GM12878 (cell line): ENCODE measurements around the gene RASSF8. TPM values are rescaled to one million over a fixed set of nuclear protein-coding genes. Genes with fewer than 3 reads are reported as not detected.

Source experiments
- ATAC-seq: fragments of 200-7000 bp; cut with Tn5 transposase; 3 replicates; pipeline ENCODE4 v1.9.1; 2020; ENCODE audit warnings: mild to moderate bottlenecking, moderate library complexity
- BruUV-seq: library from RNA; stranded (reverse); fragments of 400-500 nt; replicated peaks from 2 replicates; lab custom pipeline; 2021; lab: Mats Ljungman, UMichigan
- CTCF ChIA-PET: fragments of 300-600 bp; sonication (Branson Sonifier 250); formaldehyde crosslinking; extraction: SDS; loops from one replicate; lab custom pipeline; 2021; ENCODE audit warnings: inconsistent platforms; lab: Yijun Ruan, JAX
- POLR2A ChIA-PET: fragments of 350-600 bp; formaldehyde crosslinking; extraction: SDS; loops from one replicate; lab custom pipeline; 2021; ENCODE audit warnings: inconsistent platforms; lab: Charles Lee
- RAD21 ChIA-PET: fragments of 300-600 bp; sonication (Branson Sonifier 250); formaldehyde crosslinking; loops from one replicate; lab custom pipeline; 2023; ENCODE audit warnings: antibody characterized with exemption; ENCODE audit not compliant: unreplicated experiment; lab: Charles Lee
- SMC1A ChIA-PET: fragments of 300-600 bp; sonication (Branson Sonifier 250); formaldehyde crosslinking; loops from one replicate; lab custom pipeline; 2023; ENCODE audit not compliant: unreplicated experiment, uncharacterized antibody; lab: Charles Lee
- DNase-seq: peaks from one replicate; pipeline ENCODE4 v3.0.0-alpha.2; 2011; ENCODE audit warnings: low read depth, low spot score
- FAIRE-seq: peaks from 3 replicates; lab custom pipeline; 2011; peaks lifted over from hg19 to GRCh38; lab: Jason Lieb, UNC
- H2AFZ ChIP-seq: 2 replicates; pipeline ENCODE4 v1.6.0; 2011; ENCODE audit warnings: low read depth, low read length, control low read depth; ENCODE audit not compliant: control insufficient read depth
- H3K27ac ChIP-seq: 2 replicates; pipeline ENCODE4 v1.5.1; 2011; ENCODE audit warnings: control low read depth; ENCODE audit not compliant: control insufficient read depth, insufficient read depth
- H3K27me3 ChIP-seq, 2 experiments: replicated peaks in 1 of 2; 2 replicates each; pipeline versions ENCODE4 v1.6.0 to v1.6.1; 2011; ENCODE audit warnings: low read length in 1 of 2; ENCODE audit not compliant: control insufficient read depth in 2 of 2, insufficient read depth in 2 of 2
- H3K36me3 ChIP-seq, 2 experiments: 2 replicates each; pipeline ENCODE4 v1.5.1; 2011; ENCODE audit warnings: low read length in 1 of 2; ENCODE audit not compliant: control insufficient read depth in 2 of 2, insufficient read depth in 2 of 2
- H3K4me1 ChIP-seq: 2 replicates; pipeline ENCODE4 v1.6.1; 2011; ENCODE audit warnings: mild to moderate bottlenecking, low read length, moderate library complexity, mixed read lengths; ENCODE audit not compliant: control insufficient read depth, insufficient read depth
- H3K4me2 ChIP-seq: 2 replicates; pipeline ENCODE4 v1.6.0; 2011; ENCODE audit warnings: control low read depth; ENCODE audit not compliant: control insufficient read depth, insufficient read depth
- H3K4me3 ChIP-seq: fragments of 200-600 bp; sonication (generic); 2 replicates; pipeline ENCODE4 v1.5.1; 2016
- H3K79me2 ChIP-seq: 2 replicates; pipeline ENCODE4 v1.6.0; 2011; ENCODE audit warnings: low read length; ENCODE audit not compliant: control insufficient read depth, insufficient read depth
- H3K9ac ChIP-seq: 2 replicates; pipeline ENCODE4 v1.8.0; 2011; ENCODE audit warnings: low read length, control low read depth, mixed read lengths; ENCODE audit not compliant: control insufficient read depth, insufficient read depth
- H3K9me3 ChIP-seq: replicated peaks from 3 replicates; pipeline ENCODE4 v1.5.1; 2011; ENCODE audit warnings: mild to moderate bottlenecking, low read length; ENCODE audit not compliant: control insufficient read depth, insufficient read depth
- H4K20me1 ChIP-seq: 2 replicates; pipeline ENCODE4 v1.6.0; 2011; ENCODE audit not compliant: control insufficient read depth, insufficient read depth
- BMI1 ChIP-seq: fragments of 450-650 bp; IDR thresholded peaks from 2 replicates; pipeline ENCODE4 v1.6.1; 2016; ENCODE audit warnings: mild to moderate bottlenecking, moderate library complexity, borderline replicate concordance
- CREB1 ChIP-seq: IDR thresholded peaks from 2 replicates; pipeline ENCODE4 v1.6.1; 2012; ENCODE audit warnings: low read depth, mild to moderate bottlenecking, inconsistent platforms
- ETV6 ChIP-seq, 2 experiments: fragments of 450-650 bp in 1 of 2; IDR thresholded peaks in 1 of 2; conservative IDR thresholded peaks in 1 of 2; 2 replicates each; pipeline ENCODE4 v1.6.1; 2014; ENCODE audit warnings: antibody characterized with exemption in 1 of 2, borderline replicate concordance in 1 of 2, low read depth in 1 of 2, mild to moderate bottlenecking in 1 of 2, moderate library complexity in 1 of 2
- FOXM1 ChIP-seq: IDR thresholded peaks from 2 replicates; pipeline ENCODE4 v1.6.1; 2012; ENCODE audit warnings: low read depth, mild to moderate bottlenecking, inconsistent platforms, low read length, moderate library complexity
- GABPA ChIP-seq: IDR thresholded peaks from 2 replicates; pipeline ENCODE4 v1.6.1; 2014; ENCODE audit warnings: antibody characterized with exemption, low read depth, mild to moderate bottlenecking, inconsistent platforms
- HDAC2 ChIP-seq: fragments of 200-600 bp; sonication (generic); IDR thresholded peaks from 2 replicates; pipeline ENCODE4 v1.6.1; 2017
- POLR2AphosphoS2 ChIP-seq: IDR thresholded peaks from 2 replicates; pipeline ENCODE4 v1.6.1; 2011; ENCODE audit warnings: low read depth, mild to moderate bottlenecking, low read length, improper control_type of control experiment, moderate library complexity
- RAD21 ChIP-seq: IDR thresholded peaks from 2 replicates; pipeline ENCODE4 v1.6.1; 2011; ENCODE audit warnings: mild to moderate bottlenecking, low read depth, low read length, moderate library complexity; ENCODE audit not compliant: insufficient read depth
- RB1 ChIP-seq: fragments of 450-650 bp; formaldehyde crosslinking; IDR thresholded peaks from 2 replicates; pipeline ENCODE4 v1.6.1; 2017; ENCODE audit warnings: mild to moderate bottlenecking, borderline replicate concordance
- RFX5 ChIP-seq: IDR thresholded peaks from 2 replicates; pipeline ENCODE4 v1.6.1; 2011; ENCODE audit warnings: low read depth, low read length, improper control_type of control experiment
- SMC3 ChIP-seq: IDR thresholded peaks from 2 replicates; pipeline ENCODE4 v1.6.1; 2011; ENCODE audit warnings: low read length, improper control_type of control experiment, borderline replicate concordance
- SPI1 ChIP-seq: IDR thresholded peaks from 2 replicates; pipeline ENCODE4 v1.6.1; 2011; ENCODE audit warnings: low read depth, mild to moderate bottlenecking, low read length, moderate library complexity, borderline replicate concordance; ENCODE audit not compliant: insufficient read depth
- SUZ12 ChIP-seq: fragments of 200-600 bp; sonication (generic); IDR thresholded peaks from one replicate; pipeline ENCODE4 v1.6.1; 2018; ENCODE audit warnings: antibody characterized with exemption, mild to moderate bottlenecking; ENCODE audit not compliant: unreplicated experiment
- WGBS: methylation state at CpG from one replicate; pipeline ENCODE4 v1.1.6; 2016; ENCODE audit warnings: low lambda C conversion rate; ENCODE audit not compliant: insufficient replicate concordance, insufficient coverage; ENCODE audit errors: missing lambda C conversion rate; 5-methylcytosine and 5-hydroxymethylcytosine counted together
- in situ Hi-C: fragments of 300-500 bp; cut with MboI; formaldehyde crosslinking; loops from 9 replicates; pipeline ENCODE4 v1.14.3; 2018; ENCODE audit warnings: mixed read lengths
- intact Hi-C: fragments of 100-400 bp; cut with micrococcal nuclease; formaldehyde crosslinking; loops from one replicate; pipeline ENCODE4 v1.14.2; 2022; ENCODE audit not compliant: unreplicated experiment
- polyA plus RNA-seq, 11 experiments: library from polyadenylated mRNA; depleted of rRNA in 4 of 11; unstranded in 6 of 11; stranded (reverse) in 5 of 11; fragments of >200 nt; fragmentation: Nextera tagmentation in 4 of 11; fragmentation: Illumina TruSeq in 1 of 11; extraction: Ambion mirVana in 4 of 11; extraction: Trizol in 1 of 11; gene quantifications; 1 replicate in 1 of 11; 2 replicates in 10 of 11; pipeline versions ENCODE4 v1.2.1 to v1.2.3, GENCODE V29; 2011 to 2016; ENCODE audit warnings: inconsistent platforms in 2 of 11, missing spikeins in 2 of 11, low read depth in 1 of 11
- total RNA-seq, 4 experiments: library from RNA; depleted of rRNA in 3 of 4; stranded (reverse); fragments of >200 nt in 3 of 4; fragmentation: Illumina TruSeq in 1 of 4; extraction: Trizol in 1 of 4; gene quantifications; 2 replicates each; pipeline versions ENCODE4 v1.2.1 to v1.2.3, GENCODE V29; 2013 to 2021
- TF ChIP-seq, protein P1 (sequence below): fragments of 450-650 bp; IDR thresholded peaks from 2 replicates; pipeline ENCODE4 v1.6.1; 2018; ENCODE audit warnings: mild to moderate bottlenecking, low read depth, moderate library complexity; ENCODE audit not compliant: partially characterized antibody
- TF ChIP-seq, protein P2 (sequence below): IDR thresholded peaks from 2 replicates; pipeline ENCODE4 v1.6.1; 2011; ENCODE audit warnings: borderline replicate concordance, low read depth, mild to moderate bottlenecking, moderate library complexity, mixed read lengths, low read length; ENCODE audit not compliant: insufficient read depth; ENCODE audit errors: extremely low read length
- TF ChIP-seq, protein P3 (sequence below): IDR thresholded peaks from 2 replicates; pipeline ENCODE4 v1.6.1; 2012; ENCODE audit warnings: low read depth, low read length, improper control_type of control experiment
- TF ChIP-seq, protein P4 (sequence below): IDR thresholded peaks from 2 replicates; pipeline ENCODE4 v1.6.1; 2011; ENCODE audit warnings: low read depth, mild to moderate bottlenecking, low read length, moderate library complexity, borderline replicate concordance; ENCODE audit errors: extremely low read depth

RASSF8 gene
- total and polyA plus RNA-seq, 10 of the 15 experiments (the other 5 are each of a cell fraction or from before 2014, with no cell fraction given): 0.06 to 0.18 (median 0.08) TPM; not detected in 6

DNA sequence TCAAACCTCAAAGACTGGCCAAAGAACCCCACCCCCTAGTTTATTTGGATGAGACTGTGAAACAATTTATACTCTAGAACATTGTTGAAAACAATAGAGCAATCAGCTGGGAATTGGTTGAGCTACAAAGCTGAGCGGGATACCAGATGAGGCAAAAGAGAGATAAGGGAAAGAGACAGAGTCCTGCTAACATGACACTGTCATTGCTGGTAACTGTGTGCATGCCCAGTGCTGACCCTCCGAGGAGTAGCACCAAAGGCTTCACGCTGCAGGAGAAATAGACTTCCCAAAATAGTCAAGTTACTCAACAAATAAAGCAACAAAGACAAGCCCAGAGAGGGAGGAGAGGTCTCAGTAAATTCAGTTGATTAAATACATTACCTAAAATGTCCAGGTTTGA lies 63.6 kb downstream of the RASSF8 start:
- no peaks in the 10 kb centered on the region for H4K20me1 ChIP-seq
- in situ Hi-C loops: no loop called here
- no peaks in the 10 kb centered on the region for H3K36me3 ChIP-seq
- WGBS: 37% methylated on average over 3 of the region's 3 CpGs
- H3K4me3 ChIP-seq: no peak overlapping the region
- BruUV-seq: no TSS peak
- no peaks in the 10 kb centered on the region for H3K9me3 ChIP-seq
- no peak for DNase-seq
- ChIA-PET SMC1A (interaction anchor here (1.6 kb wide), 1 partner anchor 586 kb away, joined by 4 read pairs; no protein-coding TSS in a partner anchor), RAD21 (no interaction called here), POLR2A (no interaction called here), CTCF (interaction anchor here (0.8 to 1.2 kb wide), 2 partner anchors 583 to 586 kb away, joined by 3 read pairs; no protein-coding TSS in a partner anchor)
- no peak for FAIRE-seq
- no peak overlapping the region for H3K4me2 ChIP-seq
- no peaks in the 10 kb centered on the region for H3K79me2 ChIP-seq
- TF ChIP-seq RAD21 (no peak), SUZ12 (no peak), RFX5 (no peak), GABPA (no peak), ETV6 (conservative IDR thresholded peaks at IDR 0.05 in 1 of 2, IDR thresholded peaks at IDR 0.05 in 1 of 2; ENCODE audit: borderline replicate concordance in 1 of 2, low read depth in 1 of 2) (no peak), SMC3 (no peak), RB1 (no peak), FOXM1 (no peak), POLR2AphosphoS2 (no peak), CREB1 (no peak), BMI1 (no peak), HDAC2 (no peak), SPI1 (no peak)
- TF ChIP-seq, protein P1, sequence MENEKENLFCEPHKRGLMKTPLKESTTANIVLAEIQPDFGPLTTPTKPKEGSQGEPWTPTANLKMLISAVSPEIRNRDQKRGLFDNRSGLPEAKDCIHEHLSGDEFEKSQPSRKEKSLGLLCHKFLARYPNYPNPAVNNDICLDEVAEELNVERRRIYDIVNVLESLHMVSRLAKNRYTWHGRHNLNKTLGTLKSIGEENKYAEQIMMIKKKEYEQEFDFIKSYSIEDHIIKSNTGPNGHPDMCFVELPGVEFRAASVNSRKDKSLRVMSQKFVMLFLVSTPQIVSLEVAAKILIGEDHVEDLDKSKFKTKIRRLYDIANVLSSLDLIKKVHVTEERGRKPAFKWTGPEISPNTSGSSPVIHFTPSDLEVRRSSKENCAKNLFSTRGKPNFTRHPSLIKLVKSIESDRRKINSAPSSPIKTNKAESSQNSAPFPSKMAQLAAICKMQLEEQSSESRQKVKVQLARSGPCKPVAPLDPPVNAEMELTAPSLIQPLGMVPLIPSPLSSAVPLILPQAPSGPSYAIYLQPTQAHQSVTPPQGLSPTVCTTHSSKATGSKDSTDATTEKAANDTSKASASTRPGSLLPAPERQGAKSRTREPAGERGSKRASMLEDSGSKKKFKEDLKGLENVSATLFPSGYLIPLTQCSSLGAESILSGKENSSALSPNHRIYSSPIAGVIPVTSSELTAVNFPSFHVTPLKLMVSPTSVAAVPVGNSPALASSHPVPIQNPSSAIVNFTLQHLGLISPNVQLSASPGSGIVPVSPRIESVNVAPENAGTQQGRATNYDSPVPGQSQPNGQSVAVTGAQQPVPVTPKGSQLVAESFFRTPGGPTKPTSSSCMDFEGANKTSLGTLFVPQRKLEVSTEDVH: no peak
- TF ChIP-seq, protein P2, sequence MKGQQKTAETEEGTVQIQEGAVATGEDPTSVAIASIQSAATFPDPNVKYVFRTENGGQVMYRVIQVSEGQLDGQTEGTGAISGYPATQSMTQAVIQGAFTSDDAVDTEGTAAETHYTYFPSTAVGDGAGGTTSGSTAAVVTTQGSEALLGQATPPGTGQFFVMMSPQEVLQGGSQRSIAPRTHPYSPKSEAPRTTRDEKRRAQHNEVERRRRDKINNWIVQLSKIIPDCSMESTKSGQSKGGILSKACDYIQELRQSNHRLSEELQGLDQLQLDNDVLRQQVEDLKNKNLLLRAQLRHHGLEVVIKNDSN: no peak
- TF ChIP-seq, protein P3, sequence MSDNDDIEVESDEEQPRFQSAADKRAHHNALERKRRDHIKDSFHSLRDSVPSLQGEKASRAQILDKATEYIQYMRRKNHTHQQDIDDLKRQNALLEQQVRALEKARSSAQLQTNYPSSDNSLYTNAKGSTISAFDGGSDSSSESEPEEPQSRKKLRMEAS: no peak
- TF ChIP-seq, protein P4, sequence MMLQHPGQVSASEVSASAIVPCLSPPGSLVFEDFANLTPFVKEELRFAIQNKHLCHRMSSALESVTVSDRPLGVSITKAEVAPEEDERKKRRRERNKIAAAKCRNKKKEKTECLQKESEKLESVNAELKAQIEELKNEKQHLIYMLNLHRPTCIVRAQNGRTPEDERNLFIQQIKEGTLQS: no peak
- H3K9ac ChIP-seq: no peak overlapping the region
- no peak for ATAC-seq
- H3K27me3 ChIP-seq: peaks cover 0 to 3% of the 10 kb centered on the region in 2 experiments; a peak in 2 of 4 replicates
- intact Hi-C loops: no loop called here
- no peak overlapping the region for H2AFZ ChIP-seq
- H3K27ac ChIP-seq: no peak overlapping the region
- no peaks in the 10 kb centered on the region for H3K4me1 ChIP-seq
